Ovary (tissue), 3 donors: ENCODE measurements around the gene RPS5.

ENCODE experiments used
- CTCF ChIP-seq, 3 donors: fragments of 450-650 bp in 2 of 3; fragments of 200-600 bp in 1 of 3; IDR thresholded peaks; one replicate each; pipeline versions ENCODE4 v1.5.1 to v1.8.0; 2016 to 2022; ENCODE audit warnings: antibody characterized with exemption in 3 of 3, mild to moderate bottlenecking in 1 of 3
- POLR2A ChIP-seq: fragments of 450-650 bp; IDR thresholded peaks from one replicate; pipeline ENCODE4 v1.6.1; 2017; ENCODE audit warnings: antibody characterized with exemption, mild to moderate bottlenecking, moderate library complexity
- donor health status: DM: no; HTN: no; CAD: no.

- TF ChIP-seq CTCF (IDR thresholded peaks at IDR 0.05) (no peak), POLR2A (no peak)
Observed at GRCh38 chr19:58385891-58386575, 1.0 kb upstream of the RPS5 start.
